ENCODE data around the gene ARHGEF17. TPM values are rescaled to one million over a fixed set of nuclear protein-coding genes. Genes with fewer than 3 reads are reported as not detected.

Gene ARHGEF17
- total RNA-seq, 6 experiments from 2014 or later = 4.6 to 7.3 (median 5.4) TPM

GRCh38 chr11:73266646-73267020 is 41.4 kb upstream of the ARHGEF17 start:
- H3K4me1 ChIP-seq = no peaks in the 10 kb centered on the region
- DNase-seq = peak in 1 of 3 donors; percentile 36
- no peaks in the 10 kb centered on the region for H3K9me3 ChIP-seq
- no peaks in the 10 kb centered on the region for H3K27me3 ChIP-seq
- WGBS (ENCODE audit: insufficient coverage, low coverage, low lambda C conversion rate, missing lambda C conversion rate) = 76% methylated on average over 4 of the region's 4 CpGs
- H3K27ac ChIP-seq = no peak overlapping the region
- no peak overlapping the region for H3K4me3 ChIP-seq
- no peaks in the 10 kb centered on the region for H3K36me3 ChIP-seq
- ATAC-seq = no peak
- intact Hi-C loops (cut with DNase I) = no loop called here
- TF ChIP-seq, protein P1, sequence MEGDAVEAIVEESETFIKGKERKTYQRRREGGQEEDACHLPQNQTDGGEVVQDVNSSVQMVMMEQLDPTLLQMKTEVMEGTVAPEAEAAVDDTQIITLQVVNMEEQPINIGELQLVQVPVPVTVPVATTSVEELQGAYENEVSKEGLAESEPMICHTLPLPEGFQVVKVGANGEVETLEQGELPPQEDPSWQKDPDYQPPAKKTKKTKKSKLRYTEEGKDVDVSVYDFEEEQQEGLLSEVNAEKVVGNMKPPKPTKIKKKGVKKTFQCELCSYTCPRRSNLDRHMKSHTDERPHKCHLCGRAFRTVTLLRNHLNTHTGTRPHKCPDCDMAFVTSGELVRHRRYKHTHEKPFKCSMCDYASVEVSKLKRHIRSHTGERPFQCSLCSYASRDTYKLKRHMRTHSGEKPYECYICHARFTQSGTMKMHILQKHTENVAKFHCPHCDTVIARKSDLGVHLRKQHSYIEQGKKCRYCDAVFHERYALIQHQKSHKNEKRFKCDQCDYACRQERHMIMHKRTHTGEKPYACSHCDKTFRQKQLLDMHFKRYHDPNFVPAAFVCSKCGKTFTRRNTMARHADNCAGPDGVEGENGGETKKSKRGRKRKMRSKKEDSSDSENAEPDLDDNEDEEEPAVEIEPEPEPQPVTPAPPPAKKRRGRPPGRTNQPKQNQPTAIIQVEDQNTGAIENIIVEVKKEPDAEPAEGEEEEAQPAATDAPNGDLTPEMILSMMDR (IDR thresholded peaks at IDR 0.05) = no peak

- Histone ChIP-seq H3K9me3 (no peaks in the 10 kb centered on the region), H3K27ac (no peak overlapping the region), H3K36me3 (no peaks in the 10 kb centered on the region), H3K4me1 (no peaks in the 10 kb centered on the region), H3K27me3 (no peaks in the 10 kb centered on the region), H3K4me3 (no peak overlapping the region)
- no peak for TF ChIP-seq POLR2A (IDR thresholded peaks at IDR 0.05)
- TF ChIP-seq, protein P1 (IDR thresholded peaks at IDR 0.05) = no peak
- 0% methylated on average over 1 of the region's 3 CpGs for WGBS (ENCODE audit: insufficient coverage, low coverage, low lambda C conversion rate, missing lambda C conversion rate)
- DNase-seq (peak in 1 of 3 donors; percentile 19), ATAC-seq (no peak)
- intact Hi-C loops (cut with DNase I) = no loop called here
Observed at GRCh38 chr11:73267122-73267846, 40.8 kb upstream of the ARHGEF17 start.

GRCh38 chr11:73267906-73268540 is 40.1 kb upstream of the ARHGEF17 start:
- H3K9me3 ChIP-seq = no peaks in the 10 kb centered on the region
- H3K27ac ChIP-seq = no peak overlapping the region
- TF ChIP-seq, protein P1 (IDR thresholded peaks at IDR 0.05) = no peak
- TF ChIP-seq POLR2A (IDR thresholded peaks at IDR 0.05) = no peak
- H3K27me3 ChIP-seq = no peaks in the 10 kb centered on the region
- intact Hi-C loops (cut with DNase I) = no loop called here
- no peaks in the 10 kb centered on the region for H3K36me3 ChIP-seq
- no peak overlapping the region for H3K4me3 ChIP-seq
- DNase-seq (peak in 1 of 3 donors; percentile 20), ATAC-seq (no peak)
- H3K4me1 ChIP-seq = no peaks in the 10 kb centered on the region
- WGBS (ENCODE audit: insufficient coverage, low coverage, low lambda C conversion rate, missing lambda C conversion rate) = 17% methylated on average over 1 of the region's 8 CpGs

GRCh38 chr11:73268671-73269271 is 39.3 kb upstream of the ARHGEF17 start:
- 67% methylated on average over 1 of the region's 8 CpGs for WGBS (ENCODE audit: insufficient coverage, low coverage, low lambda C conversion rate, missing lambda C conversion rate)

More at GRCh38 chr11:73268671-73269271, 39.3 kb upstream of the ARHGEF17 start:
- TF ChIP-seq, protein P1 (IDR thresholded peaks at IDR 0.05) = no peak
- TF ChIP-seq POLR2A (IDR thresholded peaks at IDR 0.05) = no peak
- DNase-seq (peak in 1 of 3 donors; percentile 32), ATAC-seq (no peak)
- H3K4me3 ChIP-seq = no peak overlapping the region
- H3K4me1 ChIP-seq = no peaks in the 10 kb centered on the region
- H3K27ac ChIP-seq = no peak overlapping the region
- no peaks in the 10 kb centered on the region for H3K9me3 ChIP-seq
- H3K27me3 ChIP-seq = no peaks in the 10 kb centered on the region
- H3K36me3 ChIP-seq = no peaks in the 10 kb centered on the region
- intact Hi-C loops (cut with DNase I) = no loop called here

Data from right lobe of liver (tissue), 6 donors.